Measurements from ENCODE around the gene ZNF683.
A peak's percentile ranks its signal among the peaks of the same experiment; 100 is the strongest.
"Not testable (repeated sequence)": the region's sequence is repeated elsewhere in the genome, so short reads cannot be mapped to it uniquely, and the experiment has no call there.

The ZNF683 gene

DNA sequence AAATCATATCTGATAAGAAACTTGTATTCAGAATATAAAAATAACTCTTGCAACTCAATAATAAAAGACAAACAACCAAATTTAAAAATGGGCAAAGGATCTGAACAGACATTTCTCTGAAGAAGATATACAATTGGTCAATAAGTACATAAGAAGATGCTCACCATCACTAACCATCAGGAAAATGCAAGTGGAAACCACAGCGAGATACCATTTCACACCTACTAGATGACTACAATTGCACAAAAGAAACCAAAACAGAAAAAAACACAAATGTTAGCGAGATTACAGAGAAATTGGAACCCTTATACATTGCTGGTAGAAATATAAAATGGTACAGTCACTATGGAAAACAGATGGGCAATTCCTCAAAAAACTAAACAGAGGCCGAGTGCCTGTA lies 11.5 kb upstream of the ZNF683 start:
- DNase-seq = no peak

DNA sequence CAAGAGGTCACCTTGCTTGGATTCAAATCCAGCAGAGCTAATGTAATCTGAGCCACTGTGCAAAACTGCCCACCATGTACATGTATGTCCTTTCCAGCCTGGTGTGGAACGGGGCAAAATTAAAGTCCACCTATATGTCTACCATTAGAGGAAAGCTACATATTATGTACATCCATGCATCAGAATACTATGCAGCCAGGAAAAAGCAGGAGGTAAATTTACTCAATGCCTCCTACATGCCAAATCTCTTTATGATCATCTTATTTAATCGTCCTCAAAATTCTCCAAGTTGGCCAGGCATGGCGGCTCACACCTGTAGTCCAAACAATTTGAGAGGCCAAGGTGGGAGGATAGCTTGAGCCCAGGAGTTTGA lies 6.3 kb upstream of the ZNF683 start:
- no peak for DNase-seq

- no peak for DNase-seq
Measured at GRCh38 chr1:26378088-26378878, 5.7 kb upstream of the ZNF683 start.

- no peak for DNase-seq
Measured at GRCh38 chr1:26376050-26376449, 3.5 kb upstream of the ZNF683 start.

DNA sequence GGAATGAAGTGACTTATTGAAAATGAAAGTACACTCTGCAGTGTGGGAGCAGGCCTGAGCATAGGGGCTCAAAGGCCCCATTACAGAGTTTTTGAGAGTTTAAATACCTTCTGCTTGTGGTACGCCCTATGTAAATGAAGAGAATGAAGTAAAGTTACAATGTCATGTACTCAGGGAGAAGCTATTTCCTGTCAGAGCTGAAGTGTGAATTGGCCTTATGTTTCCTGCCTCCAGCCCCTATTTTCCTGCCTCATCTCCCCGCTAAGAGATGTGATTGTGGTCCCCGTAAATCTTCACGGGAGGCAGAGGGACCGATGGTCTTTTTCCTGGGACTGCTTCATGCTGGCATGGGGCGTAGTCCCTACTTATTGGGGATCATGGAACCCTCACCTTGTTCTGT lies 2.5 kb upstream of the ZNF683 start:
- no peak for DNase-seq

- not testable (repeated sequence) for DNase-seq
Measured at GRCh38 chr1:26374361-26374760, 1.8 kb upstream of the ZNF683 start.

- DNase-seq = no peak
Measured at GRCh38 chr1:26373789-26374188, 1.2 kb upstream of the ZNF683 start.

DNA sequence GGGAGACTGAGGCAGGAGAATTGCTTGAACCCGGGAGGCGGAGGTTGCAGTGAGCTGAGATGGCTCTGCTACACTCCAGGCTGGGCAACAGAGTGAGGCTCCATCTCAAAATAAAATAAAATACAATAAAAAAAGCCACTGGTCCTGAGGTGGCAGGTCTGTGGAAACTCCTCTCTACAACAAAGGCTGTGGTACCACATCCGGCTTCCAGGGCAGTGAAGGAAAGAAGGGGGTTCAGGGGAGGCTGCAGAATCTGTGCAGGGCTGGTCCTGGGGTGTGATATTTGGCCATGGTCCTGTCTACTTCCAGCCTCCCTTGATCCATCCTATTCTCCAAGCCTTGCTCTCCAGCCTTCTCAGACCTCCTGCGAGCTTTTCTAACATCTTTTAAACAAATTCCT lies 731 bp upstream of the ZNF683 start:
- DNase-seq = no peak

- no peak for DNase-seq
Measured at GRCh38 chr1:26372039-26372438, 511 bp downstream of the ZNF683 start.

- no peak for DNase-seq
Measured at GRCh38 chr1:26370591-26371382, 1.8 kb downstream of the ZNF683 start.

DNA sequence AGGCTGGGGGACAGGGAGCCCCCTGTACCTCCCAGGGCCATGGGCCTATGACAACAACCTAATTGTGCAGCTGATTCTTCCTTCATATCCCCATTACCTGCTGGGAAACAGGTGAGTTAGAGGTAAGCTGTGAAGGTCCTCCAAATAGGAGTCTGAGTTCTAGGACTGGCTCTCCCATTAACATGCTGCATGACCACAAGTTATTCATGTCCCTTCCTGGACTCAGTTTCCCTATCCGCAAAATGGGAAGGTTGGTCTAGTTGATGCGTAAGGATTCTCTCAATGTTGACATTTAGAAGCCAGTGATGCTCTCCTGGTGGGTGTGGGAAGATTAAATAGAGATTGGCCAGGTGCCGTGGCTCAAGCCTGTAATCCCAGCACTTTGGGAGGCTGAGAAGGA lies 4.1 kb downstream of the ZNF683 start:
- DNase-seq = no peak

- DNase-seq = no peak
Measured at GRCh38 chr1:26368006-26368405, 4.5 kb downstream of the ZNF683 start.

- DNase-seq = no peak
Measured at GRCh38 chr1:26367441-26367840, 5.1 kb downstream of the ZNF683 start.

- no peak for DNase-seq
Measured at GRCh38 chr1:26364956-26365355, 7.6 kb downstream of the ZNF683 start.

- peak; percentile 81 for DNase-seq
Measured at GRCh38 chr1:26363549-26364448, 8.8 kb downstream of the ZNF683 start.

DNA sequence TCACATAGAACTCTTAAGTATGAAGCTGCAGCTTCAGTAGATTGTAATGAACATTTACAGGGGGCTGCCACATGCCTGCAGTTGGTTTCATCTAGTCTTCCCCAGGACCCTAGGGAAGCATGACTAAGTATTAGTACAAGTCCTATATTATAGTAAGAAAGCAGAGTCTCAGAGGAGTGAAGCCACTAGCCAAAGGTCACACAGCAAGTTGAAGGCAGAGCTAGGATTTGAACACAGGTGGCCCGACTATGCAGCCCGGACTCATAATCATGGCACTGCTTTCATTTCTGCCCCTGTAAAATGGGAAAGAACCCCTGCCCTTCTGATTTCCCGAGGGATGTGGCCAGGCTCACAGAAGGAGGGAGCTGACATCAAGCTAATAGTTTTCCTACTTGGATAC lies 10.2 kb downstream of the ZNF683 start:
- DNase-seq = no peak

DNA sequence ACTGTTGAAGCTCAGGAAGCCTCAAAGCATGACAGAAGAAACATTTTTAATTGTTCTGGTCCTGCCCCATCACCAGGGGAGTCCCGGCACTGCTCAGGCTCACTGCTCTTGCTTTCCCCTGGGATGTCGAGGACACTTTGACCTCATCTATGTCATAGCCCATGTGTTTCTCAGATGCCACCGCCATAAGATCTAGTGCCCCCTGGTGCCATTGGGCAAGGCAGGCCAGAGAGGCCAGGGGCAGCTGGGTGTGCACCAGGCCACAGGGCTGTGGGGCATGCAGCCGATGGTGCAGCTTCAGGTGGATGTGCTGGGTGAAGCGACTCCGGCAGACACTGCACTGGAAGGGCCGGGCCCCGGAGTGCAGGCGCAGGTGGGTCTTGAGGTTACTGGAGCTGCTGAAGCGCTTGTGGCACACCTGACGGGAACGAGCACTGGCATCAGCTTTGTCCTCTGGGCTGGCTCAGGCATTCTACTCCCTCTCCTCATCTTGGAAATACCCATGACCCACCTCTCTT lies 10.9 kb downstream of the ZNF683 start:
- DNase-seq = no peak

DNA sequence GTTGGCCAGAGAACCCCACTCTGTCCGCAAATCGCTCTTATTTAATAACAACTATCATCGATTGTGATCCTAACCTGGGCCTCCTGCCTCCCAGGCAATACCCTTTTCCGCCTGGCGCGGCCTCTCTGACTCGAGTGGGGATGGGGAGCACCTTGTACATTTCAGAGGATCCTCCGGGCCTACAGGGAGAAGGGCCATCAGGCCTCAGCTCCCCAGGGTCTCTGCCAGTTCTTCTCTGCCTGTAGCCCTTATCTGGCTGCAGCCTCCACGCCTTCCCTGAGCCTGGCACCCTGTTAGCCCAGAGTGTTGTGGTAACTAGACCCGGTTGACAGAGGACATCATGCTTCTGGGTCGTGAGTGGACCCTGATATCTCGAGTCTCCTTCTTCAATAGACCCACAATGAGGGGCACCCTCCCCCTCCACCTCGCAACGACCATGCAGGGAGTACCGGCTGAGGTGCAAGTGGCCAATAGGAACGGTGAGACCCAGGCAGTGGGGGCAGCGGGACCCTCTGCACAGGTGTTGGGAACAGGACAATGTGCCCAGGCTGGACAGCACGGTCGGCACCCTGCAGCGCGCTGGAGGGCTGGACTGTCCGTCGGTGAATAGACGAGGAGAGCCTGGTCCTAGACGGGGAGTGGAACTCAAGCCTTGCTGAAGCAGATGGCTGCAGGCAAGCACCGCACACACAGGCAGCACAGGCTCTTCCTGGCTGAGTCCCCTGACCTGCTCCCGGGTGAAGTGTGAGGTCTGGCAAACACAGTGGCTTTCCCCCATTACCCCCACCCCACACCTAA lies 11.5 kb downstream of the ZNF683 start:
- DNase-seq = no peak

- DNase-seq = no peak
Measured at GRCh38 chr1:26359981-26360806, 12.4 kb downstream of the ZNF683 start.

DNA sequence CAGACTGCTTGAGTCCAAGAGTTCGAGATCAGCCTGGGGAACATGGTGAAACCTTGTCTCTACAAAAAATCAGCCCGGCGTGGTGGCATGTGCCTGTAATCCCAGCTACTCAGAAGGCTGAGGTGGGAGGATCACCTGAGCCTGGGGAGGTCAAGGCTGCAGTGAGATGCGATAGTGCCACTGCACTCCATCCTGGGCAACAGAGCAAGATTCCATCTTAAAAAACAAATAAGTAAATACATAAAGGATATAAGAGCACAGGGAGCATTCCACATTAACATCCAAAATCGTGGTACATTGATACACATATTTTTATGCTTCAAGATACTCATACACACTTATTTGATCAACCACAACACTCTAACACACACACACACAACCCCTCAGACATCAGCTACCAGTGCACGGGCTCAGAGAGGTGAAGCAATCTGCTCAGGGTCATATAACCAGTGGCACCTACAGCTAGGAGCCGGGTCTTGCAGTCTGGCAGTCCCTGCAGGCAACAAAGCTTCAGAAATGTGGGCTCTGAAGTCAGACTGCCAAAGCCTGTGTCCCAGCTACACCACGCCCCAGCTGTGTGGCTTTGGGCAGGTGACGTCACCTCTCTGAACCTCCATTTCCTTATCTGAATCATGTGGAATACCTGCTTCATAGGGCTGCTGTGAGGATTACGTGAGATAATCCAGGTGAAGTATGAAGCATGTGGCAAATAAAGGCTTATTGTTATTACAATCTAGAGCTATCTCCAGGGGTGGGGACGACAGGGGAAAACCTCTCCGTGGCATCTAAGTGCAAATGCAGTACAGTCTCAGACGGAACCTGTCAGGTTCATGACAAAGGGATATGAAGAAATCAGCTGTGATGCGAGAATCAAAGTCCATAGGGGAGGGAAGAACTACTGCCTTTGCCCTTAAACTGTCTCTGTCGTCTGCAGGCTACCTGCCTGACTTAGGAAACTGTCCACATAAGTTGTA lies 13.9 kb downstream of the ZNF683 start:
- DNase-seq = no peak

All from NCI-H510A treated with DMSO at 0.1 percent for 48 hours (cell line).